ENCODE measurements around the gene MKRN3. TPM values are rescaled to one million over a fixed set of nuclear protein-coding genes. Genes with fewer than 3 reads are reported as not detected.
A peak's percentile ranks its signal among the peaks of the same experiment; 100 is the strongest.

MKRN3 gene
- total and polyA plus RNA-seq, 9 donors, result 0.38 to 2.2 (median 0.61) TPM; not detected in 3

DNA sequence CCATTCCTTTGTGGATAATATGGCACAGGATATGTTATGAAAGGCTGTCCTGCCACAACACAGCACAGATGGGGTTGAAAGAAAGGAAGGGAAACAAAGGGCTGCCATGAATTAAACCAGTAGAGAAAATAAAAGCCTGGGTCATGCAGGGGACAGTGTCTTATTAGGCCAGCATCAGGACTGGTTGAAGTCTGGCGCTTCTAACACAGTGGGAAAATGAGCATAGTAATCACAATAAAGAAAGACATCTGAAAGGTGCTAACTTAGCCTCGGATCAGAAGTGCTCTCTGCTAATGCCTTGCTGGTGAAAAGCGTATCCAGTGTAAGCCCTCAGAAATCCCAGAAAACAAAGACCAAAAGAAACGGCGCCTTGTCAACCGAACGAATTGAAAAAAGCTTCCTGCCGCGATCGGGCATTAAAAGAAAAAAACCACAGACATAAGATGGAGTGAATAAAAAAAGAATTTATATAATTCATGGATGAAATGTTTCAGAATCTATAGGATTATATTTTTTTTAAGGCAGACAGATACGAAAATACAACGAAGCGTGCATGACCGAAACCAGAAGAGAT lies 566 bp upstream of the MKRN3 start:
- Histone ChIP-seq H3K4me1 (ENCODE audit: insufficient read depth) (no peaks in the 10 kb centered on the region), H3K27ac (no peak overlapping the region), H3K36me3 (no peaks in the 10 kb centered on the region), H3K27me3 (no peaks in the 10 kb centered on the region), H3K4me3 (no peak overlapping the region), H3K9me3 (no peaks in the 10 kb centered on the region)
- TF ChIP-seq, protein P1, sequence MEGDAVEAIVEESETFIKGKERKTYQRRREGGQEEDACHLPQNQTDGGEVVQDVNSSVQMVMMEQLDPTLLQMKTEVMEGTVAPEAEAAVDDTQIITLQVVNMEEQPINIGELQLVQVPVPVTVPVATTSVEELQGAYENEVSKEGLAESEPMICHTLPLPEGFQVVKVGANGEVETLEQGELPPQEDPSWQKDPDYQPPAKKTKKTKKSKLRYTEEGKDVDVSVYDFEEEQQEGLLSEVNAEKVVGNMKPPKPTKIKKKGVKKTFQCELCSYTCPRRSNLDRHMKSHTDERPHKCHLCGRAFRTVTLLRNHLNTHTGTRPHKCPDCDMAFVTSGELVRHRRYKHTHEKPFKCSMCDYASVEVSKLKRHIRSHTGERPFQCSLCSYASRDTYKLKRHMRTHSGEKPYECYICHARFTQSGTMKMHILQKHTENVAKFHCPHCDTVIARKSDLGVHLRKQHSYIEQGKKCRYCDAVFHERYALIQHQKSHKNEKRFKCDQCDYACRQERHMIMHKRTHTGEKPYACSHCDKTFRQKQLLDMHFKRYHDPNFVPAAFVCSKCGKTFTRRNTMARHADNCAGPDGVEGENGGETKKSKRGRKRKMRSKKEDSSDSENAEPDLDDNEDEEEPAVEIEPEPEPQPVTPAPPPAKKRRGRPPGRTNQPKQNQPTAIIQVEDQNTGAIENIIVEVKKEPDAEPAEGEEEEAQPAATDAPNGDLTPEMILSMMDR (IDR thresholded peaks at IDR 0.05), result no peak
- no peak for TF ChIP-seq POLR2A (IDR thresholded peaks at IDR 0.05)
- no peak for TF ChIP-seq EP300 (IDR thresholded peaks at IDR 0.05)
- WGBS, 3 donors, result 84 to 90% (median 90%) methylated on average over 14 of the region's 14 CpGs
- intact Hi-C loops (cut with DNase I), result no loop called here
- DNase-seq, result no peak

DNA sequence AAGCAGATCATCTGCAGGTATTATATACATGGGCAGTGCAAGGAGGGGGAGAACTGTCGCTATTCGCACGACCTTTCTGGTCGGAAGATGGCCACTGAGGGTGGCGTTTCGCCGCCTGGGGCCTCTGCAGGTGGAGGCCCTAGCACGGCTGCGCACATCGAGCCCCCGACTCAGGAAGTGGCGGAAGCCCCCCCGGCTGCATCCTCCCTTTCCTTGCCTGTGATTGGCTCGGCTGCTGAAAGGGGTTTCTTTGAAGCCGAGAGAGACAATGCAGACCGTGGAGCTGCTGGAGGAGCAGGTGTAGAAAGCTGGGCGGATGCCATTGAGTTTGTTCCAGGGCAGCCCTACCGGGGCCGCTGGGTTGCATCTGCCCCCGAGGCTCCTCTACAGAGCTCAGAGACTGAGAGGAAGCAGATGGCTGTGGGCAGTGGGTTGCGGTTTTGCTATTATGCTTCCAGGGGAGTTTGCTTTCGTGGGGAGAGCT lies 639 bp downstream of the MKRN3 start:
- no peaks in the 10 kb centered on the region for H3K27me3 ChIP-seq
- 78 to 87% (median 85%) methylated on average over 22 of the region's 22 CpGs for WGBS, 3 donors
- no peaks in the 10 kb centered on the region for H3K36me3 ChIP-seq
- H3K9me3 ChIP-seq, result no peaks in the 10 kb centered on the region
- H3K27ac ChIP-seq, result no peak overlapping the region
- TF ChIP-seq POLR2A (IDR thresholded peaks at IDR 0.05), result no peak
- TF ChIP-seq, protein P1 (IDR thresholded peaks at IDR 0.05), result no peak
- peak overlapping the region; percentile 18 for H3K4me3 ChIP-seq
- no peaks in the 10 kb centered on the region for H3K4me1 ChIP-seq (ENCODE audit: insufficient read depth)
- peak in 1 of 5 donors; percentile 15 for DNase-seq
- intact Hi-C loops (cut with DNase I), result no loop called here

DNA sequence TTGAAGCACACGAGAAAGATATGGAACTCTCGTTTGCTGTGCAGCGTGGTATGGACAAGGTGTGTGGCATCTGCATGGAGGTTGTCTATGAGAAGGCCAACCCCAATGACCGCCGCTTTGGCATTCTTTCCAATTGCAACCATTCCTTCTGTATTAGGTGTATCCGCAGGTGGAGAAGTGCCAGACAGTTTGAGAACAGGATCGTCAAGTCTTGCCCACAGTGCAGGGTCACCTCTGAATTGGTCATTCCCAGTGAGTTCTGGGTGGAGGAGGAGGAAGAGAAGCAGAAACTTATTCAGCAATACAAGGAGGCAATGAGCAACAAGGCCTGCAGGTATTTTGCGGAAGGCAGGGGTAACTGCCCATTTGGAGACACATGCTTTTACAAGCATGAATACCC lies 1.2 kb downstream of the MKRN3 start:
- no peak for TF ChIP-seq EP300 (IDR thresholded peaks at IDR 0.05)
- TF ChIP-seq, protein P1 (IDR thresholded peaks at IDR 0.05), result no peak
- WGBS, 3 donors, result 81 to 94% (median 88%) methylated on average over 8 of the region's 8 CpGs
- H3K27ac ChIP-seq, result no peak overlapping the region
- intact Hi-C loops (cut with DNase I), result no loop called here
- H3K4me3 ChIP-seq, result no peak overlapping the region
- DNase-seq, result no peak
- no peaks in the 10 kb centered on the region for H3K36me3 ChIP-seq
- H3K9me3 ChIP-seq, result no peaks in the 10 kb centered on the region
- no peaks in the 10 kb centered on the region for H3K27me3 ChIP-seq
- H3K4me1 ChIP-seq (ENCODE audit: insufficient read depth), result no peaks in the 10 kb centered on the region

DNA sequence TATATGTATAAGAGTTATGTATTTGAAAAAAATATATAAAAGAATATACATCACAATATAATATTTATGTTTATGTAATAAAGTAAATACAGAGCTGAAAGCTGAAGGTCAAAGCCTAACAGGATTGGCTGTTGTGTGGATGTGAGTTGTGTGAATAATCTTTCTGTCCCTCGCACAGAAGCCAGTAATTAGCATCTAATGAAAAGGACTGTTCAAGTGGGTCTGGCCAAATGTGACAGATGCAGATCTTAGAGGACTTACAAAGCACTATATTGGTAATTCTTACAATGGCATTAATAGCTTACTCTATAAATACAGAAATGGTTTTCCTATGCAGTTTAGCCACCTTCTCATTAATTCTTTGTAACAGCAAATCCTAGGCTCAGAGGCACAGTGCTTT lies 2.4 kb downstream of the MKRN3 start:
- intact Hi-C loops (cut with DNase I), result no loop called here
- Histone ChIP-seq H3K4me1 (ENCODE audit: insufficient read depth) (no peaks in the 10 kb centered on the region), H3K27me3 (no peaks in the 10 kb centered on the region), H3K4me3 (no peak overlapping the region), H3K27ac (no peak overlapping the region), H3K36me3 (no peaks in the 10 kb centered on the region), H3K9me3 (no peaks in the 10 kb centered on the region)
- no peak for DNase-seq
- WGBS, 3 donors, result 61 to 66% (median 61%) methylated on average over 1 of the region's 1 CpG
- TF ChIP-seq POLR2A (IDR thresholded peaks at IDR 0.05), result no peak
- no peak for TF ChIP-seq EP300 (IDR thresholded peaks at IDR 0.05)

DNA sequence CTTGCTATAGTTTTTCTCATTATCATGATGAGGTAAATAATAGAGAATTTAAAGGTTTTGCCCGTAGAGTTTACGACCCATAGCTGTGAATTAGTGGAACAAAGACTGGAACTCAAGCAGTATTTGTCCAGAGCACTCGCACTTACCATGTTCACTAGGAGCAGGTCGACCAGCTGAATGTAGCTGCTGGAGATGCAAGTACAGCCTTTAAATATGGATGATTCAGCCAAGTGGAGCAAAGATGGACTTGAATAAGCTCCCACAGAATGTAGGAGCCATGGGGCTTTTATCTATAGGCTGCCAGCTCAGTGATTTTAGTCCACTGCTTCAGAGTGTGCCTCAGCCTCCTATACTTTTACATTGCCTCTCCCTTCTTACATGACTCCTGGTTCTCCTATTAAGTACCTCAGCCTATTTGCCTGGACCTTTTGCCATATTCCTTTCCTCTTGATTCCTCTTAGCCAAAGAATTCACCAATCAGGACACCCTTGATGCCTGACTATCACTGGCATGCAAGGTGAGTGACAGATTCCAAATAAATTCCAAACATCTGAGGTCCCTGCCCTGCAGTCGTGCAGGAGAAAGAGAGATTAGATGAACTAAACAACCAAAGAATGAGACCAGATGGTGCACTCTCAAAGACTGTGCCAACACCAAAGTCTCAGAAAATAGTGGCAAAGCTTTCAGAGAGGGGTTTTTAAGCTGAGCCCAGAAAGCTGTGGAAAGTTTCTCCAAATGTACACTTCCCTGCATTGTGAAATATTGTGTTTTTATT lies 3.9 kb downstream of the MKRN3 start:
- H3K27me3 ChIP-seq, result no peaks in the 10 kb centered on the region
- DNase-seq, result no peak
- no peak overlapping the region for H3K27ac ChIP-seq
- H3K36me3 ChIP-seq, result no peaks in the 10 kb centered on the region
- no peaks in the 10 kb centered on the region for H3K4me1 ChIP-seq (ENCODE audit: insufficient read depth)
- H3K4me3 ChIP-seq, result no peak overlapping the region
- intact Hi-C loops (cut with DNase I), result no loop called here
- 48 to 61% (median 49%) methylated on average over 5 of the region's 5 CpGs for WGBS, 3 donors
- TF ChIP-seq EP300 (IDR thresholded peaks at IDR 0.05), result no peak
- TF ChIP-seq POLR2A (IDR thresholded peaks at IDR 0.05), result no peak
- TF ChIP-seq, protein P1 (IDR thresholded peaks at IDR 0.05), result no peak
- no peaks in the 10 kb centered on the region for H3K9me3 ChIP-seq

Data from ovary (tissue), 9 donors.